Endothelial cell (in vitro differentiated cells): ENCODE measurements around the gene PCDH8. TPM values are rescaled to one million over a fixed set of nuclear protein-coding genes. Genes with fewer than 3 reads are reported as not detected.

ENCODE experiments used
- DNase-seq: peaks from one replicate; pipeline ENCODE4 v3.0.0; 2021; ENCODE audit warnings: low spot score
- H3K27ac Mint-ChIP-seq: one replicate; pipeline ENCODE4 v1.8.0; 2021; ENCODE audit warnings: mixed read lengths, inconsistent platforms; ENCODE audit not compliant: unreplicated experiment
- H3K27me3 Mint-ChIP-seq: one replicate; pipeline ENCODE4 v1.8.0; 2021; ENCODE audit warnings: mild to moderate bottlenecking, moderate library complexity, mixed read lengths, inconsistent platforms; ENCODE audit not compliant: unreplicated experiment
- H3K36me3 Mint-ChIP-seq: one replicate; pipeline ENCODE4 v1.8.0; 2021; ENCODE audit warnings: mild to moderate bottlenecking, low read depth, mixed read lengths, inconsistent platforms; ENCODE audit not compliant: unreplicated experiment
- H3K4me1 Mint-ChIP-seq: one replicate; pipeline ENCODE4 v1.8.0; 2021; ENCODE audit warnings: mild to moderate bottlenecking, mixed read lengths, inconsistent platforms; ENCODE audit not compliant: unreplicated experiment
- H3K4me3 Mint-ChIP-seq: one replicate; pipeline ENCODE4 v1.8.0; 2021; ENCODE audit warnings: mild to moderate bottlenecking, mixed read lengths, inconsistent platforms; ENCODE audit not compliant: unreplicated experiment
- H3K9me3 Mint-ChIP-seq: one replicate; pipeline ENCODE4 v1.8.0; 2021; ENCODE audit warnings: mixed read lengths, inconsistent platforms; ENCODE audit not compliant: unreplicated experiment
- total RNA-seq: library from RNA; stranded (reverse); fragmentation: NEBNext Ultra II Directional; extraction: Animal tissue kit (Norgen Biotek cat#: 25700); gene quantifications from one replicate; pipeline ENCODE4 v1.2.1, GENCODE V29; 2021; ENCODE audit not compliant: unreplicated experiment
- TF ChIP-seq, protein P1 (sequence below): fragments of 200-600 bp; sonication (generic); IDR thresholded peaks from one replicate; pipeline ENCODE4 v1.5.0; 2021; ENCODE audit warnings: antibody characterized with exemption; ENCODE audit not compliant: unreplicated experiment

The PCDH8 gene
- total RNA-seq, 1 donor from 2014 or later = 0.15 TPM

DNA sequence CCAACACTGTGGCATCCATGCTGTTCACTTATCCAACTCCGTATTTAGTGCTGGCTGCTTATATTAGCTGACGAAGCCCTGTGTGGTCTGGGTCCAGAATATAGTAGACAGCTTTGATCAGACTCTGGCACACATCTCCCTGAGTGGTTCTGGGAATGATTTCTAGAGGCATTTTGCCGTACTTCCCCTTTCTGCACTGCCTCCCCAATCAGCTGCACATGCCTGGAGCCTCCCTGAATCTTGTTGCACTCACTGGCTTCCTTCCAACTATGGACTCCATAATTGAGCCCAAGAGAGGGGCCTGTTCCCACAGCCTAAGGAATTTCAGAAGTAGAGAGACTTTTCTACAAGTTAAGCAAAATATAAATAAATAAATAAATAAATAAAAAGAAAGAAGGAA lies 30.4 kb upstream of the PCDH8 start:
- TF ChIP-seq, protein P1, sequence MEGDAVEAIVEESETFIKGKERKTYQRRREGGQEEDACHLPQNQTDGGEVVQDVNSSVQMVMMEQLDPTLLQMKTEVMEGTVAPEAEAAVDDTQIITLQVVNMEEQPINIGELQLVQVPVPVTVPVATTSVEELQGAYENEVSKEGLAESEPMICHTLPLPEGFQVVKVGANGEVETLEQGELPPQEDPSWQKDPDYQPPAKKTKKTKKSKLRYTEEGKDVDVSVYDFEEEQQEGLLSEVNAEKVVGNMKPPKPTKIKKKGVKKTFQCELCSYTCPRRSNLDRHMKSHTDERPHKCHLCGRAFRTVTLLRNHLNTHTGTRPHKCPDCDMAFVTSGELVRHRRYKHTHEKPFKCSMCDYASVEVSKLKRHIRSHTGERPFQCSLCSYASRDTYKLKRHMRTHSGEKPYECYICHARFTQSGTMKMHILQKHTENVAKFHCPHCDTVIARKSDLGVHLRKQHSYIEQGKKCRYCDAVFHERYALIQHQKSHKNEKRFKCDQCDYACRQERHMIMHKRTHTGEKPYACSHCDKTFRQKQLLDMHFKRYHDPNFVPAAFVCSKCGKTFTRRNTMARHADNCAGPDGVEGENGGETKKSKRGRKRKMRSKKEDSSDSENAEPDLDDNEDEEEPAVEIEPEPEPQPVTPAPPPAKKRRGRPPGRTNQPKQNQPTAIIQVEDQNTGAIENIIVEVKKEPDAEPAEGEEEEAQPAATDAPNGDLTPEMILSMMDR = no peak
- H3K27me3 Mint-ChIP-seq = no peaks in the 10 kb centered on the region
- peaks cover 16% of the 10 kb centered on the region for H3K4me1 Mint-ChIP-seq
- no peak overlapping the region for H3K27ac Mint-ChIP-seq
- DNase-seq = no peak
- peaks cover 12% of the 10 kb centered on the region for H3K9me3 Mint-ChIP-seq
- peaks cover 2% of the 10 kb centered on the region for H3K36me3 Mint-ChIP-seq
- no peak overlapping the region for H3K4me3 Mint-ChIP-seq

DNA sequence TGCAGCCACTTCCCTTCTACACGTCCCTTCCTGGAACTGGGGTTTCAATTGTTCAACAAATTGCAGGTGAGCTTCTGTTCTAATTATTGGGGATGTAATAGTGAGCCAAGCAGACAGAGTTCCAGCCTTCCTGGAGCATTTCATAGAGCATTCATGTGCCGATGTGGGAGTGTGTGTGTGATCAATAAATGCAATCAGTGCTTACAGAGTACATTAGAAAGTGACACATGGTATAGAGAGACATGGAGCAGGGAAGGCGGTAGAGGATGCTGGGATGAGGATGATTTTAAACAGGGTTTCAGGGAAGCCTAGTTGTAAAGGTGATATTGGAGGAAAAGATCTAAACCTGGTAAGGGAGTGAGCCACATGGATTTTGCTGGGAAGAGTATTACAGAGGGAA lies 21.7 kb upstream of the PCDH8 start:
- no peak for DNase-seq
- H3K9me3 Mint-ChIP-seq = no peaks in the 10 kb centered on the region

DNA sequence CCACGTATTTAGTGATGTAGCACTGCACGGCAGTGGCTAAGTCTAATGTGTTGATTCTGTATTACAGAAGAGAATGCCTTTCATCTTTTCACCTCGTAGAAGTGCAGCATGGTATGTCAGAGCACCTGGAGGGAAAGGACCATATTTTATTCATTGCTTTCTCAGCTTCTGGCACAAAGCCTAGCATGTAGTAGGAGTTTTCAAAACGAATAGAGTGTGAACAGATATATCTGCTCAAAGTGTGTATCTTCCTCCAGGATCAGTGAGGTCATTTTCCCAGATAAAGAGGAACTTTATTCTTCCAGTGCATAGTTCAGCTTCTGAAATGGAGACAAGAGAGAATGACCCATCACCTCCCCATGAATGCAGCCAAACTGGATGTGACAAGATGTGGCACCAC lies 21.2 kb upstream of the PCDH8 start:
- Mint-ChIP-seq H3K9me3 (no peaks in the 10 kb centered on the region), H3K36me3 (no peaks in the 10 kb centered on the region), H3K27me3 (peaks cover 7% of the 10 kb centered on the region), H3K27ac (no peak overlapping the region), H3K4me3 (no peak overlapping the region), H3K4me1 (peaks cover 9% of the 10 kb centered on the region)
- DNase-seq = no peak
- TF ChIP-seq, protein P1 = no peak

More for the DNA sequence above, 21.7 kb upstream of the PCDH8 start:
- H3K4me3 Mint-ChIP-seq = peak overlapping the region; percentile 4
- no peak overlapping the region for H3K27ac Mint-ChIP-seq
- peaks cover 2% of the 10 kb centered on the region for H3K36me3 Mint-ChIP-seq
- peaks cover 9% of the 10 kb centered on the region for H3K4me1 Mint-ChIP-seq
- H3K27me3 Mint-ChIP-seq = peaks cover 7% of the 10 kb centered on the region
- TF ChIP-seq, protein P1 = no peak

DNA sequence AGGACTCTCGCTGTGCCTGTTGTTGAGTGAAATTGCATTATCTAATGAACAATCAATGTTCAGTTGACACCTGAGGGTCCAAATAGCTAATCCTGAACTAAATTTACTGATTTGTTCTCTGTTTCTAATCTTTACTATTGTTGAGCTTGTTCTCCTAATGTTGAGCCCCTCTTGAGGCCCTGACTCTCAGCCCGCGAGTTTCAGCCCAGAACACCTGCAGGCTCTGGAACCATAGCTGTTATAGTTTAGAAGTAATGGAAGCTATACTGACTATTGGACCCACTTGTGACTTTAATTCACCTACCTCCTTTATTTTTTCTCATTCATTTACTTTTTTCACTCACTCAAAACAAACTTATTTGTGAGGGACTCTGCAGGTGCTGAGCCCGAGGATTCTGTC lies 20.6 kb upstream of the PCDH8 start:
- H3K9me3 Mint-ChIP-seq = no peaks in the 10 kb centered on the region
- peaks cover 7% of the 10 kb centered on the region for H3K27me3 Mint-ChIP-seq
- no peak for DNase-seq
- H3K36me3 Mint-ChIP-seq = no peaks in the 10 kb centered on the region
- no peak overlapping the region for H3K27ac Mint-ChIP-seq
- TF ChIP-seq, protein P1 = no peak
- H3K4me1 Mint-ChIP-seq = peaks cover 9% of the 10 kb centered on the region
- no peak overlapping the region for H3K4me3 Mint-ChIP-seq

DNA sequence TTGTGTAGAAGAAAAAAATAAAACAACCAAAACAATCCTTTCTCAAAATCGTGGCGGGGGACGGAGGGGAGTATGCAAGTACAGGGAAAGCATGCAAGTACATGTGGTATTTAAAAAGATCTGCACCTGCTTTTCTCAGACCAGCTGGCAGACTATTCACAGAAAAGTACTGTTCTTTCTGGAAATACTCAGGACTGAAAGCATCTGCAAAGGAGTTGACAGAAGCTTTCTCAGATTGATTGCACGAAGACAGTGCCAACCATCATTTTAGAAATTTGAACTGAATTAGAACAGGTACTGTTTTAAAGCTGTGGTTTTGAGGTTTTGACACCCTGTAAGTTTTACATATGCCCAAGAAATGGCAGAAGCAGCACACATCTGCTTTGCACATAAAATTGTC lies 19.8 kb upstream of the PCDH8 start:
- TF ChIP-seq, protein P1 = no peak
- H3K4me3 Mint-ChIP-seq = no peak overlapping the region
- H3K9me3 Mint-ChIP-seq = no peaks in the 10 kb centered on the region
- no peaks in the 10 kb centered on the region for H3K36me3 Mint-ChIP-seq
- peaks cover 7% of the 10 kb centered on the region for H3K27me3 Mint-ChIP-seq
- no peak overlapping the region for H3K27ac Mint-ChIP-seq
- DNase-seq = no peak
- peaks cover 9% of the 10 kb centered on the region for H3K4me1 Mint-ChIP-seq
